Measurements from ENCODE around the gene MARCHF4.

GRCh38 chr2:216352653-216353270 lies 19.5 kb downstream of the MARCHF4 start:
- TF ChIP-seq, protein P1, sequence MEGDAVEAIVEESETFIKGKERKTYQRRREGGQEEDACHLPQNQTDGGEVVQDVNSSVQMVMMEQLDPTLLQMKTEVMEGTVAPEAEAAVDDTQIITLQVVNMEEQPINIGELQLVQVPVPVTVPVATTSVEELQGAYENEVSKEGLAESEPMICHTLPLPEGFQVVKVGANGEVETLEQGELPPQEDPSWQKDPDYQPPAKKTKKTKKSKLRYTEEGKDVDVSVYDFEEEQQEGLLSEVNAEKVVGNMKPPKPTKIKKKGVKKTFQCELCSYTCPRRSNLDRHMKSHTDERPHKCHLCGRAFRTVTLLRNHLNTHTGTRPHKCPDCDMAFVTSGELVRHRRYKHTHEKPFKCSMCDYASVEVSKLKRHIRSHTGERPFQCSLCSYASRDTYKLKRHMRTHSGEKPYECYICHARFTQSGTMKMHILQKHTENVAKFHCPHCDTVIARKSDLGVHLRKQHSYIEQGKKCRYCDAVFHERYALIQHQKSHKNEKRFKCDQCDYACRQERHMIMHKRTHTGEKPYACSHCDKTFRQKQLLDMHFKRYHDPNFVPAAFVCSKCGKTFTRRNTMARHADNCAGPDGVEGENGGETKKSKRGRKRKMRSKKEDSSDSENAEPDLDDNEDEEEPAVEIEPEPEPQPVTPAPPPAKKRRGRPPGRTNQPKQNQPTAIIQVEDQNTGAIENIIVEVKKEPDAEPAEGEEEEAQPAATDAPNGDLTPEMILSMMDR (IDR thresholded peaks at IDR 0.05), result no peak
- TF ChIP-seq POLR2AphosphoS5 (IDR thresholded peaks at IDR 0.05) (no peak), POLR2A (IDR thresholded peaks at IDR 0.05) (no peak)

Measured in stomach (tissue), 4 donors.